ENCODE results near the gene WFDC1. TPM values are rescaled to one million over a fixed set of nuclear protein-coding genes. Genes with fewer than 3 reads are reported as not detected.

WFDC1 gene
- total RNA-seq, 1 donor from 2014 or later: 3.0 TPM

- H3K9me3 Mint-ChIP-seq: no peaks in the 10 kb centered on the region
- no peak overlapping the region for H3K4me3 Mint-ChIP-seq
- no peaks in the 10 kb centered on the region for H3K36me3 Mint-ChIP-seq
- peaks cover 7% of the 10 kb centered on the region for H3K27me3 Mint-ChIP-seq (ENCODE audit: low read depth)
- H3K4me1 Mint-ChIP-seq: peaks cover 3% of the 10 kb centered on the region
- DNase-seq (ENCODE audit: low spot score in 2 of 2, unreplicated experiment in 2 of 2): no peak
- no peak for TF ChIP-seq CTCF (IDR thresholded peaks at IDR 0.05; ENCODE audit: unreplicated experiment)
- no peak overlapping the region for H3K27ac Mint-ChIP-seq
These were observed 27.3 kb upstream of the WFDC1 start for GRCh38 chr16:84267380-84267779.

- Mint-ChIP-seq H3K27ac (no peak overlapping the region), H3K4me3 (no peak overlapping the region)
These were observed 26.2 kb upstream of the WFDC1 start for GRCh38 chr16:84268291-84269040.

GRCh38 chr16:84270071-84270470 is 24.6 kb upstream of the WFDC1 start:
- Mint-ChIP-seq H3K27me3 (ENCODE audit: low read depth) (peaks cover 7% of the 10 kb centered on the region), H3K36me3 (no peaks in the 10 kb centered on the region), H3K27ac (no peak overlapping the region), H3K4me1 (peaks cover 3% of the 10 kb centered on the region), H3K4me3 (no peak overlapping the region), H3K9me3 (no peaks in the 10 kb centered on the region)
- TF ChIP-seq CTCF (IDR thresholded peaks at IDR 0.05; ENCODE audit: unreplicated experiment): no peak
- no peak for DNase-seq (ENCODE audit: low spot score in 2 of 2, unreplicated experiment in 2 of 2)

More at GRCh38 chr16:84268291-84269040, 26.2 kb upstream of the WFDC1 start:
- H3K36me3 Mint-ChIP-seq: no peaks in the 10 kb centered on the region
- peaks cover 7% of the 10 kb centered on the region for H3K27me3 Mint-ChIP-seq (ENCODE audit: low read depth)
- TF ChIP-seq CTCF (IDR thresholded peaks at IDR 0.05; ENCODE audit: unreplicated experiment): no peak
- DNase-seq (ENCODE audit: low spot score in 2 of 2, unreplicated experiment in 2 of 2): no peak
- peaks cover 3% of the 10 kb centered on the region for H3K4me1 Mint-ChIP-seq
- no peaks in the 10 kb centered on the region for H3K9me3 Mint-ChIP-seq

- H3K9me3 Mint-ChIP-seq: no peaks in the 10 kb centered on the region
- H3K27me3 Mint-ChIP-seq (ENCODE audit: low read depth): peaks cover 7% of the 10 kb centered on the region
- H3K4me1 Mint-ChIP-seq: peaks cover 3% of the 10 kb centered on the region
- TF ChIP-seq CTCF (IDR thresholded peaks at IDR 0.05; ENCODE audit: unreplicated experiment): no peak
- no peak overlapping the region for H3K27ac Mint-ChIP-seq
- no peaks in the 10 kb centered on the region for H3K36me3 Mint-ChIP-seq
- DNase-seq (ENCODE audit: low spot score in 2 of 2, unreplicated experiment in 2 of 2): no peak
- no peak overlapping the region for H3K4me3 Mint-ChIP-seq
These were observed 24.1 kb upstream of the WFDC1 start for GRCh38 chr16:84270531-84270930.

GRCh38 chr16:84271037-84271436 is 23.6 kb upstream of the WFDC1 start:
- Mint-ChIP-seq H3K36me3 (no peaks in the 10 kb centered on the region), H3K9me3 (no peaks in the 10 kb centered on the region), H3K4me3 (no peak overlapping the region), H3K27ac (no peak overlapping the region), H3K27me3 (ENCODE audit: low read depth) (peaks cover 7% of the 10 kb centered on the region), H3K4me1 (peaks cover 3% of the 10 kb centered on the region)
- no peak for TF ChIP-seq CTCF (IDR thresholded peaks at IDR 0.05; ENCODE audit: unreplicated experiment)
- no peak for DNase-seq (ENCODE audit: low spot score in 2 of 2, unreplicated experiment in 2 of 2)

Measured in mesothelial cell of epicardium (in vitro differentiated cells).